ENCODE data around the gene ADGRA1.

Gene ADGRA1

GRCh38 chr10:133179128-133179520, 91.4 kb downstream of the ADGRA1 start:
- Histone ChIP-seq H3K4me3 (ENCODE audit: low read length) (no peak overlapping the region), H3K27me3 (ENCODE audit: insufficient read depth, low read length) (no peaks in the 10 kb centered on the region), H3K36me3 (ENCODE audit: insufficient read depth, low read depth, low read length) (peaks cover 4% of the 10 kb centered on the region), H3K9ac (ENCODE audit: low read depth, low read length) (no peak overlapping the region), H3K9me3 (ENCODE audit: insufficient read depth, low read depth, low read length) (peaks cover 12% of the 10 kb centered on the region), H3K27ac (ENCODE audit: low read length) (no peak overlapping the region), H3K4me1 (ENCODE audit: insufficient read depth, low read length) (no peaks in the 10 kb centered on the region)

GRCh38 chr10:133179651-133180050, 91.9 kb downstream of the ADGRA1 start:
- H3K4me1 ChIP-seq (ENCODE audit: insufficient read depth, low read length): no peaks in the 10 kb centered on the region
- no peak overlapping the region for H3K9ac ChIP-seq (ENCODE audit: low read depth, low read length)
- H3K4me3 ChIP-seq (ENCODE audit: low read length): no peak overlapping the region
- no peak overlapping the region for H3K27ac ChIP-seq (ENCODE audit: low read length)
- peaks cover 12% of the 10 kb centered on the region for H3K9me3 ChIP-seq (ENCODE audit: insufficient read depth, low read depth, low read length)
- no peaks in the 10 kb centered on the region for H3K27me3 ChIP-seq (ENCODE audit: insufficient read depth, low read length)
- peaks cover 8% of the 10 kb centered on the region for H3K36me3 ChIP-seq (ENCODE audit: insufficient read depth, low read depth, low read length)

GRCh38 chr10:133180192-133180964, 92.7 kb downstream of the ADGRA1 start:
- H3K9ac ChIP-seq (ENCODE audit: low read depth, low read length): no peak overlapping the region
- peaks cover 8% of the 10 kb centered on the region for H3K36me3 ChIP-seq (ENCODE audit: insufficient read depth, low read depth, low read length)
- H3K9me3 ChIP-seq (ENCODE audit: insufficient read depth, low read depth, low read length): peaks cover 12% of the 10 kb centered on the region
- H3K4me3 ChIP-seq (ENCODE audit: low read length): no peak overlapping the region
- H3K4me1 ChIP-seq (ENCODE audit: insufficient read depth, low read length): no peaks in the 10 kb centered on the region
- no peaks in the 10 kb centered on the region for H3K27me3 ChIP-seq (ENCODE audit: insufficient read depth, low read length)
- H3K27ac ChIP-seq (ENCODE audit: low read length): no peak overlapping the region

- peaks cover 12% of the 10 kb centered on the region for H3K9me3 ChIP-seq (ENCODE audit: insufficient read depth, low read depth, low read length)
- peaks cover 8% of the 10 kb centered on the region for H3K36me3 ChIP-seq (ENCODE audit: insufficient read depth, low read depth, low read length)
- no peaks in the 10 kb centered on the region for H3K27me3 ChIP-seq (ENCODE audit: insufficient read depth, low read length)
- H3K4me3 ChIP-seq (ENCODE audit: low read length): no peak overlapping the region
- H3K27ac ChIP-seq (ENCODE audit: low read length): no peak overlapping the region
- H3K4me1 ChIP-seq (ENCODE audit: insufficient read depth, low read length): no peaks in the 10 kb centered on the region
- H3K9ac ChIP-seq (ENCODE audit: low read depth, low read length): no peak overlapping the region
Observed at GRCh38 chr10:133180965-133181639, 93.4 kb downstream of the ADGRA1 start.

Measured in iPS-20b (cell line).